NCI-H1930 (cell line): Measurements from ENCODE around the gene ARL15.

Experiments used
- DNase-seq, 2 experiments: peaks; one replicate each; lab custom pipeline; 2025; lab: John Stamatoyannopoulos, UW

Gene ARL15

DNA sequence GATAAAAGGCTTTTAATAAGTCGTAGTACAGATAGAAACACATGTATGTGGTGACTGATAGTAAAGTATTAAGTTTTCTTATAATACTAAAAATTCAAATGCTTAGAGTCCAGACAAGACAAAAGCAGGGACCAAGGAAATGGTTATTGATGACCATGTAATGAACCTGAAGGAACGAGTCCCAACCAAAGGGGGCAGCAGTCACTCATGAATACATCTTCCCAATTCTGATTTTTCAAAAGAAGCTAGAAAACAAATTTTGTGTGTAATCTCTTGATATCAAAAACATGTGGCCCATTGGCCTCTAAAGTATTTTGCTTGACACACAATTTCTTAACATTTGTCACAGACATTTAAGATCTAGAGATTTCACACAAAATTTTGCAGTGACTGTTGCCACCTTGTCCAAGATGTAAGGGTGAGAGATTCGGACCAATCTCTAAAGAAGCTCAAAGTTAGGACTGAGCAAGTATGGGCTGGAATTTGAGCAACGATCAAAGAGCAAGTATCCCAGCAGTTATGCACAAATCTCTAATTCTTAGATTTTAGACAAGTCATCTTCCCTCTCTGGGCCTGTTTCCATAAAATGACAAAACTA is 66.8 kb downstream of the ARL15 start:
- DNase-seq, result peak in 1 of 2 experiments; percentile 5

DNA sequence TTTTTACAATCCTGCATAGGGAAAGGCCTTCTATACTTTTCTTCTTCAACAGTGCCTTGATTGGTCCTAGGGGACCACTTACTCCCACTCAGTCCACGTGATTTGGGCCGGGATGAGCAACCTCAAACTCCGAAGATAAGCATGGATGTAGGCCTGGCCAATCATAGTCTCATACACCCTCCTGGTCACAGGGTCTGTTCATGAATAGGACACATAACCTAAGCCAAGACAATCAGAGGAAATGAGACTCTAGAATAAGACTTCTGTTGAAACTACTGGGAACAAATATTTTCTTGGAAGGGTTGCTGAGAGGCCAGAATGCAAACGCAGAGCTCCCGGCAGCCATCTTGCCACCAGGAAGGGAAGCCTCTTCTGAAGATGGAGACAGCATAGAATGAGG is 68.1 kb downstream of the ARL15 start:
- no peak for DNase-seq

DNA sequence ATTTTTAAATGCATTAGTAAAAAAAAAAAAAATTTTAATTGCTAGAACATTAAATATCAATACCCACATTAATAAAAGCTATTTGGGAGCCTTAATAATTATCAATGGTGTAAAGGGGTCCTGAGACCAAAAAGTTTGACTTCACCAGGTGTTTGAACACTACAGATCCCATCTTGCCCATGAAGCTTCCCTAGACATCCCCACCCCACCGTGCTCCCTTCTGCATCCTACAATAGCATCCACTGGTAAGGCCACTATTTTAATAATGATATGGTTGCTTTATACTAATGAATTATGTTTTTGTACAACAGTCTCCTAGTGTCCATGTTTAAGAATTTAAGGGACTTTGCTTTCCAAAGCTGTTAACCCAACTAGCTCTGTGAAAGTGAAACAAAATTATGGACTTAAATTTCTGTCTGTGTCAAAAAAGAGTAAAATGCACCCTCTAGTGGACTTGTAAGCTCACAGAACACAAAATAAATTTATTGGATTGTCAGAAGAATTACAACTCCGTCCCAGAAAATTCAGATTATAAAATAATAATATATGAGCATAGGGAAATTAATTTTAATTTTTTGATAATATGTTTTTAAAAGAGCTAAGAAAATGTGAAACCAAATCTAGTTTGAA is 76.0 kb downstream of the ARL15 start:
- DNase-seq, result no peak

DNA sequence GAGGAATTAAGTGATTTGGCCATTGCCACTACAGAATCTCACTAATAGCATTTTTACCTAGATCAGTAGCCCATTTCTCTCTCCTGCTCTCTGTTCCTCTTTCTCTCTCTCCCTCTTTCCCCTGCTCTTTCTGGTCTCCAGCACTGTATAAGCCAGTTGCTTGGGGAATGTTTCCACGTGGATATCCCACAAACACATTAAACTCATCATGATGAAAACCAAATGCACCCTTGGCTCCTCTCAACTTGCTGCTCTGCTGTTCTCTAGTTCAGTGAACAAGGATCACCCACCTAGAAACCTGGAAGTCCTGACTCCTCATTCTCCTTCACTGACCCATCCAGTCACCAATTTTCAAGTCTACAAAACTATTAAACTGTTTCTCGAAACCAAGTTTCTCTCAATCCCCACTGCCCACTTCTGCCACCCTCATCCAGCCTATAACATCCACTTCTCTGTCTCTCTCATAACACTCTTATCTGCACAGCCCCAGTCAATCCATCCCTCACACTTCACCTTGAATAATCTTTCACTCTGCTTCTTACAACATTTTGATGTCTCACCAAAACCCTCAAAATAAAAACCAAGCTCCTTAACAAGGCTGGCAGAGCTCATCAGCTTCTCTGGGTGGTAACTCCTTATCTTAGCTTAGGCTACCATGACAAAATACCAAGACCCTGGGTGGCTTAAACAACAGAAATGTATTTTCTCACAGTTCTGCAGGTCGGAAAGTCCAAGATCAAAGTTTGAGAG is 79.3 kb downstream of the ARL15 start:
- DNase-seq, result no peak

DNA sequence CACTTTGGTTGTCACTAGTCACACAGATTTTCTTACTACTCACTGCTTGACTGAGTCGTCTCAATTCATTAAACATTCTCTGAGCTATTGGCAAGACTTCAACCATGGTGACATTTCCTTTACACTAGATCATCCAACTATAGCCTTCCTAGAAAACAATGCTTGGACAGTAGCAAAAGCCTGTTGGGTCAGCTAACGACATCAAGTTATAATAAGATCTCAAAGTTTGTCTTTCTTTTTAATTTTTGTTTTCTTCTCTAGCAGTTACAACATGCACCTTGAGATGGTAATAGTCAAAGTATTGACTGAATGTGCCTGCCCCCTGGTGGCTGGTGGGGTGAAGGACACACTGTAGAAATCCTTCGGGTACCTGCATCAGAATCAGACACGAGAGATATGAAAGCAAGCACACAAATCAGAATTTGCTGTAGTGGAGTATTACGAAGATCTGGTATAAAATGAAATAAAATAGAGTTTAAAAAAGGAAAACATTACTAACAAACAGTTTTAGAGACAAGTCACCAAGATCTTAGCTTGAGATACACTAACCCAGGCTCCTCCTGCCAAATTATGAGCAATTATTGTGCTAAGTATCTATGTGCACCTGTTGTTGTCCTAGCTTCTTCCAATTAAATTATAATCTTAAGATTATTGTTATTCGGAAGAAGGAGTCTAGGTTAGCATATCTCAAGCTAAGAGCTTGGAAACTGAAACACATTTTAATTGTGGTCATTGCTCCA is 81.2 kb downstream of the ARL15 start:
- peak; percentile 4 to 6 for DNase-seq

DNA sequence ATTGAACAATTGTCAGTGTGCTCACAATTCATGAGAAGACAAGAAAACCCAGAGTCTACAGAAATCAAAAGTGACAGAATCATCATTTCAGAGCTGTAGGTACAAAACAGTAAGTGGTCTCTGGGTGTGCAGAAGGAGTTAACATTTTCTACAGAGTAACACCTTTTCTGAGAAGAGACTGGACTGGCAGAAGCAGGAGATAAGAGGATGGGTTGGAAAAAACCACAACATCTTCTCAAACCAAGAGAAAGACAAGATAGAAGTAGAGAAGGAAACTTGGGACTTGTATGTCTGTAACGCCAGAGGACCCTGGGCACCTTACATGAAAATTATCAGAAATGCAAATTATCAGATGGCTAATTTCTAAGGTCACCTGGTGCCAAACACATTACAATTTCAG is 82.6 kb downstream of the ARL15 start:
- DNase-seq, result no peak

DNA sequence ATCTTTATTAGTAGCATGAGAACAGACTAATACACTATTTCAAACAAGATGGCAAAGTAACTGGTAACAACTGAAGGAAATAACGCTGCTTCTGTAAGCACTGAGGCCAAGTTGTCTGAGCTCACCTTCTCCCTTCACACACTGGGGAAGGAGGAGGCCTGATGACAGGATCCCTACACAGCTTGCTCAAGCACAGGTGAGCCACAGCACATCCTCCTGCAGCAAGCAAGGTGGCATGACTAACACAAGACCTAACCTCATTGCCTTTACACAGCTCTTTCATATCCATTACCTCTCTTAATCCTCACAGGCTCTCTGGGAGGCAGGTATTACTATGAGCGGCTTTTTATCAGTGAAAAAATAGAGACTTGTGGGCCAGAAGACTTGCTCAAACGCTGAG is 83.3 kb downstream of the ARL15 start:
- no peak for DNase-seq

DNA sequence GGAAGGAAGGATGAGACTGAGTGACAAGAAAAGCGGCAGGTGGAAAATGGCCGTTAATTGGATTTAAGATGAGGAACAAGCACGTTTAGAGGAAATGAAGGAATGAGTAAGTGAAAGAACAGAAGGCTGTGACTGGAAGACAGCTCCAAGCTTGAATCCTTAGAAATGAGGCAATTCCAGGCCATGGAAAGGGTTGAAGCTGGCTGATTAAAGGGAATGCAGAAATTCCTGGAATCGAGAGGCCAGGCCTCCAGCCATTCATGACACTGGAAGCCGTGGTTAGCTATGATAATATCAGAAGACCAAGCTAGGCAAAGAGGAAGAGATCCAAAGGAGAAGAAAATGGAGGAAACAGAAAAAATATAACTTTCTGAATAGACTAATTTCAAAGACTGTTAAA is 84.2 kb downstream of the ARL15 start:
- DNase-seq, result no peak

DNA sequence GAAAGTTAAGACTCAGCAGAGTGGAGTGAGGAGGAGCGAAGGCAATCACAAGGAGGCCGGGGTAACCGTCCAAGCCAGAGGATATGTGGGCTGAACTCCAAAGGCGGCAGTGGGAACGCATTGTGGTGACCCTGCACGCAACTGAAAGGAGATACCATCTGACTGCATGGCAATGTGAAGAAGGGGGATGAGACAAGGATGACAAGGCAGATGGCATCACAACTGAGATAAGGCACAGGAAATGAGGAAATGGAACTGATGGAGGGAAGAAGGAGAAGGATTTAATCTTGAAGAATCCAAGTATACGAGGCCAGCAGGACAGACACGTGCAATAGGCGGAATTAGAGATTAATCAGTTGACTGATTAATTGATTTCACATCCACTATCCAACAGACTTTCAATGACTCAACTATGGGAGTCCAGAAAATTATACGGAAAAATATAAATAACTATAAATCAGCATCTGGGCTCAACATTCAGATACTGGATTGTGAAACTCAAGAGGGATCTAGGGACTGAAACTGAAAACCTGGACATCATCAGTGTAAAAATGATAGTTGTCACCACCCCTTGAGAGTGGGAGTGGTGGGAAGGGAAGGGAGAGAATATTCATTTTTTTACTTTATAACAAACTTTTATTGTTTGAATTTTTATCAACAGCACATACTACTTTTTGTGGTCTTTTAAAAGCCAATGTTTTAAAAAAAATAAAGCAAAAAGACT is 86.1 kb downstream of the ARL15 start:
- no peak for DNase-seq

DNA sequence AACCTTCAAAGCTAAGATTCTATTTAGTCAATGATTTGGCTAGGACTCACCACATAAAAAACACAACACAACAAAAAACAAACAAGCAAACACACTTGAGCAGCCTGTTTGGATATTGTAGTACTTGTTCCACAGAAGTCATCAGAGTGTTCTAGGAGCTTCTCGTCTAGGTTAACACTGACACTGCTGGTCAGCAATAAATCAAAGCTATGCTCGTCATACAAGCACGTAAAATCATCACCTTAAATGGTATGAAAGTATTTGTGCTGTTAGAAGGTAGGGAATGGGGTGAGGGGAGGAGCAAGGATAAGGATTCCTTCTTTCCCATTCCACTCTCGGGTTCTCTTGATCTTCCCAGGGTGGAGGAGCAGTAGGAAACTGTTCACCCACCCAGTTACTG is 88.0 kb downstream of the ARL15 start:
- DNase-seq, result no peak

DNA sequence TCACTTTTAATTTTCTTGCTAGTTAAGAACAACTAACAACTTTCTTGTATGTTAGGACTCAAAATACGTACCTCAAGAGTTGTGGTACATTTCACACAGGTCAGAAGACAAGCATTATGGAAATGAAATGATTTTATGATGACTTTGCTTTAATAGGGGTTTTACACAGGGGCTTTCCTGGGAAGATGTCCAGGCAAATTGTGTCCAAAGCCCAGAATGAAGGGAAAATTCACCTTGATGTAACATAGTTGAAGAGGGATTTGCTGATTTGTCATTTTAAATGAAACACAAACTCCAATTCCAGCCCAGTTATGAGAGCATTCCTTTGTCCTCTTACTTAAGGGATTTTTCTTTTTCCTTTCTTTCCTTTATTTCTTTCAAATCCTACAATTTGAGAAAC is 89.2 kb downstream of the ARL15 start:
- no peak for DNase-seq

DNA sequence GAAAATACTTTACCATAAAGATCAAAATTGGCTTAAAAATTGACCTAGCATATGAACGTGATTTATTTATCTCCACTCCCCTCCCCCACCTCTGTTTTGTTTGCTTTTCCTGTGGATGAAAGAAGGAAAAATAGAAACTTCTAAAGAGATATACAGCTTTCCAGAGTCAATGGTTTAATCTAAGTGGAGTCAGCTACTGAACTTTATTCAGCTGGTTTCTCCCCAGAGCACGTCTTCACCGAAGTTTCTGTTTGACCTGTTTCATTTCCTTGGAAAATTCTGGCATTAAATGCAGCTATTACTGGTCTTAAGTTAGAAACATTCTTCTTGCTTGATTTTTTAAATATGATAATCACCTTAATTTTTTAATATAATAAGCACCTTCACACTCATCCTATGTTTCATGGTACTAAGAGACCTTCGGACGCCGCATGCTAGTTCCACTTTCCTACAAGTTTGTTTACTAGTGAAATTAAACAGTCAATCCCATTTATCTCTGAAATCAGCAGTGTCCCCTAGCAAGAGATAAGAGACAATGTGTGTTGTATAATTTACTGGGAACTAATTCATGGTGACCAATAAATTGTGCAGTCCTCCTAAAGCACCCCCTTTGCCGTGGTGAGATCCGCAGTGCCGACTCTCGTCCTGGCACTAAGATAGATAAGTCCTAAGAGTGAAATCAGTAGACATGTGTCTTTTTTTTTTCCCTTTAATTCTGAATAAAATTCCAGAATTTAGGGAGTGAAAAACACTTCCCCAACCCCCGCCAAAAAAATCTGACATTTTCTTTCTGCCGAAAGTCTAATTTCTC is 89.9 kb downstream of the ARL15 start:
- DNase-seq, result no peak

DNA sequence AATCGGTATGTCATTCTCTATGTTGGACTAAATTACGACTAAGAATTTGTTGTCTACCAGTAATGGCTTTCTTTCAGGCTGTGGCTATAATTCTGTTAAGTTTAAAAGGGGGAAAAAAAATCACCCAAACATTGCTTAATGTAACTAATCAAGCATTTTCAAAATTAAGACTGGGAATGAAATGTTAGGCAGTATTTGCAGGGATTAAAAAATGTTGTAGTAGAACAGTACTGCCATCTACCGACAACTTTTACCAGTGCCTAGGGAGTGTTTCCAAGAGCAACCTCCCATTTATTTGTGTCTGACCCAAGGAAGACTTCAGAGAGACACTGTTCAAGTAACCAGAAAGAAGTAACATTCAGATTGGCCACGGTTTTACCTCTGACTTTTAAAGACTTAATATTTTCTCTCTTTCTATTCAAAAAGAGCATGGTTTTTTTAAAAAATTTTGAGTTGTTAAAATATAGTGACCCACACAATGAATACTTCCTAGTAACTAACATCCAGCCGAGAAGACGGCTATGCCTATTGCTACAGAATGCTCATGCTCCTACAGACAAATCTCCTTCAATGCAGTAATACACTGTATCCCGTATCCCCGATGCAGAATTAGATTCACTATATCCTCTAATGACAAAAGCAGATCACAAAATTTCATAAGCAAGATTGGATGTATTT is 92.4 kb downstream of the ARL15 start:
- DNase-seq, result peak; percentile 5 to 13

DNA sequence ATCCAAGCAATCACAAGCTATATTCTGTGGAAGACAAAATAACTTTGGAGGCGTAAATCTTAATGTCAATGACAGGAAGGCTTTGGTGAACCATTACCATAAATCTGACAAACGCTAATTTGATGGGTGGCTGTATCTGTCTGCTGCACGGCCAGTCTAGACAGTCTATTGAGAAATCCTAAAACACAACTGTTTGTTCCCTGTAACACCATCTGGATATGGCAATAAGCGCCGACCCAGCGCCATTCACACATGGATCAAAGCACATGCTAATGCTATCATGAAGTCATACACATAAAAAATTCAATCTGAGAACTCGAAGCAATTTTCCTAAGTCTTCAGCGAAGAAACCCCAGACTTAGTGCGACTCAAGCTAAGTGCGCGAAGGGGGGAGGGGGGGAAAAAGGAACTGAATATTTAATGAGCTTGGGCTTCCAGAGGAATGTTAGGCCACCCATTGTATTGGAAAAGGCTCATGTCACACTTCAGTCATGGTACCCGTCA is 95.1 kb downstream of the ARL15 start:
- no peak for DNase-seq

DNA sequence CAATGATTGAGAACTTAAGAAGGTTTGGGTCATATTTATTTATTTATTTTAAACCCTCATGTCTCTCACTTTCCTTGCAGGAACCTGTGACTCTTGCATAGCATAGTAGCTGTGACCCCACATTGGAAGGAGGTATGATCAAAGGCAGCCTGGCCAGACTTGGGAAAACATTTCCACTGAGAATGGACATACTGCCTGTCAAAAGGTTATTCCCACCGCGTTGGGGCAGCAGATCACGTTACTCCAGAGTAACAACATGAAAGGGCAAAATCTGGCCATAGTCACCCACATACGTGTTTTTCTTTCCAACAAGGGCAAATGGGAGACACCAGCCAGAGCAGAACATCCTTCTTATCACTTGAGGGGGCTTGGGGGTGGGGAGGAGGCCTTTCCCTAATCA is 95.7 kb downstream of the ARL15 start:
- no peak for DNase-seq

DNA sequence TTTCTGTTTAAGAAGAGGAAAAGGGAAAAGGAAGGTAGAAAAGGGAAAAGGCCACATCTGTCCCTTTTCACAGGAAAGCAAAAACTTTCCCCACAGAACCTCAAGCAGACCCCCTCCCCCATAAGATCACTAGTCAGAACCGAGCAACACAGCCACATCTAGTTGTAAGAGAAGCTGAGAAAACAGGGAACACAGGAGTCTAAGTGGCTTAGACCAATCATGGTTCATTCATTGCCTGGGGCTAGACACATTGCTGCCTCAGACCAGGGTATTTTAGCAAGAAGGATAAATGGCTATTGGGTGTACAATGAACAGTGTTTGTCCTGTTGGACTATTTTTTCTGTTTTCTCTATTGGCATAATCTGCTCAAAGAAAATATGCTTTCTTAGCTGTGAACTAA is 98.0 kb downstream of the ARL15 start:
- no peak for DNase-seq

DNA sequence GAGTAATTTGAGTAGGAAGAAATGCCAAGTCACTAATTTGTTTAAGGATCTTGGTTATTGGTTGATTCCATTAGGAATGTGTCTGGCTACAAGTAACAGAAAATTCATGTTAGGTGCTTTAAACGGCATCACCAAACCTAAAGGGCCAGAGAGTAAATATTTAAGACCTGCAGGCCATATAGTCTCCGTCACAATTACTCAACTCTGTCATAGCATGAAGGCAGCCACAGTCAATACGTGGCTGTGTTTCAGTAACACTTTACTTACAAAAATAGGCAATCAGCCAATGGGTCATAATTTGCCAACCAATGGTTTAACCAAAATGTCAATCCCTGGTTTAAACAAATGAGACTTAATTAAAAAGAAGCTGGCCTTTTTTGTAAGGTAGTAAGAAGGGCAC is 98.5 kb downstream of the ARL15 start:
- no peak for DNase-seq

DNA sequence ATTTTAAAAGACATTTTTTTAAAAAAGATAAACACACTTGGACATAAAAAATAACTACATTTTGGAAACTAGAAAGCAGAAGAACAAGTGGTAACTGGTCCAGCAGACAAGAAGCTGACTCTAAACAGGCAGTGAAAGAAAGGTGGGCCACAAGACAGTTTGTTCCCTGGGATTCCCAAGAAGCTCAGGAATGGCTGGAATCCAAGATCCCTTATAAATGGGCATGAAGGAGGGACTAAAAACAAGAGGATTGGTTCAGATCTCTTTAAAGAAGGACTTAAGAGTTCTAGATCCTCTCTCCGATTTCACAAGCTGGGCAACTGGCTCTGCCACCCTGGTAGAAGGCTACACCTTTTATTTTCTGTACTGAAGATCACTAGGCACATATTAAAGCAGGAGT is 102.8 kb downstream of the ARL15 start:
- DNase-seq, result no peak

DNA sequence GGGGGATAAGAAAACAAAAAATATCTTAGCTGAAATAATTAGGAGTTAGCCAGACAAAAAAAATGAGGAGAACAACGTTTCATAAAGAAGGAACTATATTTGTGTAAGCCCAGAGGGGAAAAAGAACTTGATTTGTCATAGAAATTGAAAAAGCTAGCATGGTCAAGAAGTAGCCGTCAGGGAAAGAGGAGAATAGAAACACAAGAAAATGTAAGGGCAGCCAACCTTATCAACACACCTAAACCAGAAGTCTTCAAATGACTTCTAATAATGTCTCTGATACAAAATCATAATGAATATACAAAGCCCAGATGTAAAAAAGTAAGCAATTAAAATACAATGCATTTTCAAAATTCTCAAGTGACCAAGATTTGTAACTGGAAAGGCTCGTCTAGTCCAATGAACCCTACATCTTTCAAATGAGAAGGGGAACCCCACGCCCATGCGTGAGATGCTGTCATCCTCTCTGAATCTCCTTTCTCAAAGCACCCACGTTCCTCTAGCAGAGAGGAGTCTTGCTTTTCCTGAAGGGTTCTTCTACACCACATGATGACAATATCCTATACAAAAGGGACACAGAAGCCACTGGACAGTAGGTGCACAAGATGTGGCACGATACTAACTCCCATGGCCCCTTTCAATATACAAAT is 103.7 kb downstream of the ARL15 start:
- no peak for DNase-seq

DNA sequence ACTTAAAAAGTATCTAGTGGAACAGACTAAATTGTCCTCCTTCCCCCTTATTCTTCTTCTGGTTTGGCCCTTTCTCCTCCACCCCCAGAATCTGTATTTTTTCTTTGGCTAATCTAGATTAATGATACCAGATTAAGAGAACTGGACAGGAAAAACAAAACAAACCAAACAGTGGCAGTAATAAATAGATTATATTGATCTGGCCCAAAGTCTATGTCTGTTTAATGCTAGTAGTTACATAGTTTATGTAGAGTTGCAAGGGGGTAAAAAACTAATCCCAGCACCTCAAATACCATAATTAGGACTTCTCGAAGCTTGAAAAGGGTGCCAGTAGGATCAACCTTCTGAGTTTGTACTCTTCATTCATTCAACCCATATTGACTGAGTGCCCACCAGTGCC is 104.5 kb downstream of the ARL15 start:
- DNase-seq, result no peak
